SK-N-SH treated with all-trans-retinoic acid at 6 μM for 48 hours (cell line): Measurements from ENCODE around the gene ANO10.

ENCODE experiments used
- ATAC-seq: fragments of 200-7000 bp; cut with Tn5 transposase; 3 replicates; pipeline ENCODE4 v1.9.1; 2020; ENCODE audit warnings: mild to moderate bottlenecking, moderate library complexity
- ARNTL ChIP-seq: fragments of 450-650 bp; formaldehyde crosslinking; IDR thresholded peaks from 2 replicates; pipeline ENCODE4 v1.5.0; 2020; ENCODE audit warnings: low read depth, mild to moderate bottlenecking, moderate library complexity, borderline replicate concordance
- CSDC2 ChIP-seq: fragments of 250-450 bp; sonication (Bioruptor Pico); IDR thresholded peaks from 2 replicates; pipeline ENCODE4 v1.5.0; 2020; ENCODE audit warnings: mild to moderate bottlenecking, moderate library complexity
- CSRNP3 ChIP-seq: fragments of 250-450 bp; sonication (Bioruptor Pico); IDR thresholded peaks from 2 replicates; pipeline ENCODE4 v1.5.1; 2021; ENCODE audit warnings: mild to moderate bottlenecking, moderate library complexity
- ESRRG ChIP-seq: fragments of 250-450 bp; sonication (Bioruptor Pico); IDR thresholded peaks from 2 replicates; pipeline ENCODE4 v1.6.1; 2021; ENCODE audit warnings: mild to moderate bottlenecking
- GLIS3 ChIP-seq: fragments of 250-450 bp; sonication (Bioruptor Pico); IDR thresholded peaks from 2 replicates; pipeline ENCODE4 v1.5.0; 2020; ENCODE audit warnings: mild to moderate bottlenecking, moderate library complexity
- ISL1 ChIP-seq: fragments of 250-450 bp; sonication (Bioruptor Pico); IDR thresholded peaks from 2 replicates; pipeline ENCODE4 v2.1.2; 2022; ENCODE audit warnings: mild to moderate bottlenecking, moderate library complexity
- OSR1 ChIP-seq: fragments of 250-450 bp; sonication (Bioruptor Pico); IDR thresholded peaks from 2 replicates; pipeline ENCODE4 v1.8.0; 2022; ENCODE audit warnings: moderate library complexity, mild to moderate bottlenecking, inconsistent platforms
- PPARA ChIP-seq: fragments of 250-450 bp; sonication (Bioruptor Pico); IDR thresholded peaks from 2 replicates; pipeline ENCODE4 v1.5.0; 2020; ENCODE audit warnings: mild to moderate bottlenecking, borderline replicate concordance
- RARB ChIP-seq: fragments of 250-450 bp; sonication (Bioruptor Pico); IDR thresholded peaks from 2 replicates; pipeline ENCODE4 v1.8.0; 2021; ENCODE audit warnings: mild to moderate bottlenecking, moderate library complexity
- SNAI2 ChIP-seq: fragments of 250-450 bp; sonication (Bioruptor Pico); IDR thresholded peaks from 2 replicates; pipeline ENCODE4 v1.5.0; 2020; ENCODE audit warnings: mild to moderate bottlenecking, moderate library complexity
- TCF4 ChIP-seq: fragments of 250-450 bp; sonication (Bioruptor Pico); IDR thresholded peaks from 2 replicates; pipeline ENCODE4 v1.8.0; 2021; ENCODE audit warnings: mild to moderate bottlenecking, moderate library complexity, borderline replicate concordance
- TSHZ2 ChIP-seq: fragments of 250-450 bp; sonication (Bioruptor Pico); IDR thresholded peaks from 2 replicates; pipeline ENCODE4 v1.5.0; 2020; ENCODE audit warnings: mild to moderate bottlenecking, moderate library complexity
- ZC3H10 ChIP-seq: fragments of 250-450 bp; sonication (Bioruptor Pico); IDR thresholded peaks from 2 replicates; pipeline ENCODE4 v1.5.1; 2021; ENCODE audit warnings: mild to moderate bottlenecking, moderate library complexity
- ZFP3 ChIP-seq: fragments of 250-450 bp; sonication (Bioruptor Pico); IDR thresholded peaks from 2 replicates; pipeline ENCODE4 v1.5.0; 2020; ENCODE audit warnings: mild to moderate bottlenecking, moderate library complexity
- ZFP30 ChIP-seq: fragments of 450-650 bp; formaldehyde crosslinking; IDR thresholded peaks from 2 replicates; pipeline ENCODE4 v1.5.0; 2022; ENCODE audit warnings: mild to moderate bottlenecking, moderate library complexity
- ZNF565 ChIP-seq: fragments of 450-650 bp; formaldehyde crosslinking; conservative IDR thresholded peaks from 2 replicates; pipeline ENCODE4 v1.5.0; 2020; ENCODE audit warnings: low read depth, mild to moderate bottlenecking, moderate library complexity
- ZNF70 ChIP-seq: fragments of 450-650 bp; formaldehyde crosslinking; IDR thresholded peaks from 2 replicates; pipeline ENCODE4 v1.5.0; 2020; ENCODE audit warnings: mild to moderate bottlenecking, moderate library complexity
- ZNF8 ChIP-seq: fragments of 450-650 bp; formaldehyde crosslinking; IDR thresholded peaks from 2 replicates; pipeline ENCODE4 v1.5.0; 2020; ENCODE audit warnings: mild to moderate bottlenecking, moderate library complexity
- TF ChIP-seq, protein P1 (sequence below): fragments of 250-450 bp; sonication (Bioruptor Pico); IDR thresholded peaks from 2 replicates; pipeline ENCODE4 v1.5.1; 2020; ENCODE audit warnings: low read depth, mild to moderate bottlenecking, moderate library complexity

Gene ANO10

GRCh38 chr3:43455233-43455632 lies 166.6 kb downstream of the ANO10 start (continued):
- TF ChIP-seq TCF4 (CRISPR knock-in tag) = no peak

DNA sequence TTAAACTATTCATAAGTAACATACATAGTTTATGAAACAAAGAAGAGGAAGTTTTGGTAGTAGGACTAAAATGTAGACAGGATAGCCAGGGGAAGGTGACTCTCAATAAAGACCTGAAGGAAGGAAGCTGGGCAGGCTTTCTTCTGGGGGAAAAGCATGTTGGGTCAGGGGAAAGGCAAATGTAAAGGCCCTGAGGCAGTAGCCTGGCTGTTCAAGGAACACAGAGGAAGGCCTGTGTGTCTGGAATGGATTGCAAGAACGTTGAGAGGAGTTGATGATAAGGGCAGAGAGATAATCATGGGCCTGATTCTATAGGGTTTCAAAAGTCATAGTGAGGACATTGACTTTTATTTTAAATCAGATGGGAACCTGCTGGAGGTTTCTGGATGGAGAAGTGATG lies 167.8 kb downstream of the ANO10 start:
- ATAC-seq = no peak
- no peak for TF ChIP-seq SNAI2 (CRISPR knock-in tag)
- TF ChIP-seq ZNF565 (CRISPR knock-in tag) = no peak
- TF ChIP-seq PPARA (CRISPR knock-in tag) = no peak
- no peak for TF ChIP-seq ESRRG (CRISPR knock-in tag)
- no peak for TF ChIP-seq GLIS3 (CRISPR knock-in tag)
- TF ChIP-seq ZC3H10 (CRISPR knock-in tag) = no peak
- TF ChIP-seq ZNF70 (CRISPR knock-in tag) = no peak
- TF ChIP-seq ZFP3 (CRISPR knock-in tag) = no peak
- TF ChIP-seq, protein P1, sequence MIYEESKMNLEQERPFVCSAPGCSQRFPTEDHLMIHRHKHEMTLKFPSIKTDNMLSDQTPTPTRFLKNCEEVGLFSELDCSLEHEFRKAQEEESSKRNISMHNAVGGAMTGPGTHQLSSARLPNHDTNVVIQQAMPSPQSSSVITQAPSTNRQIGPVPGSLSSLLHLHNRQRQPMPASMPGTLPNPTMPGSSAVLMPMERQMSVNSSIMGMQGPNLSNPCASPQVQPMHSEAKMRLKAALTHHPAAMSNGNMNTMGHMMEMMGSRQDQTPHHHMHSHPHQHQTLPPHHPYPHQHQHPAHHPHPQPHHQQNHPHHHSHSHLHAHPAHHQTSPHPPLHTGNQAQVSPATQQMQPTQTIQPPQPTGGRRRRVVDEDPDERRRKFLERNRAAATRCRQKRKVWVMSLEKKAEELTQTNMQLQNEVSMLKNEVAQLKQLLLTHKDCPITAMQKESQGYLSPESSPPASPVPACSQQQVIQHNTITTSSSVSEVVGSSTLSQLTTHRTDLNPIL = no peak
- no peak for TF ChIP-seq ARNTL (CRISPR knock-in tag)
- no peak for TF ChIP-seq TSHZ2 (CRISPR knock-in tag)
- TF ChIP-seq RARB (CRISPR knock-in tag) = no peak

DNA sequence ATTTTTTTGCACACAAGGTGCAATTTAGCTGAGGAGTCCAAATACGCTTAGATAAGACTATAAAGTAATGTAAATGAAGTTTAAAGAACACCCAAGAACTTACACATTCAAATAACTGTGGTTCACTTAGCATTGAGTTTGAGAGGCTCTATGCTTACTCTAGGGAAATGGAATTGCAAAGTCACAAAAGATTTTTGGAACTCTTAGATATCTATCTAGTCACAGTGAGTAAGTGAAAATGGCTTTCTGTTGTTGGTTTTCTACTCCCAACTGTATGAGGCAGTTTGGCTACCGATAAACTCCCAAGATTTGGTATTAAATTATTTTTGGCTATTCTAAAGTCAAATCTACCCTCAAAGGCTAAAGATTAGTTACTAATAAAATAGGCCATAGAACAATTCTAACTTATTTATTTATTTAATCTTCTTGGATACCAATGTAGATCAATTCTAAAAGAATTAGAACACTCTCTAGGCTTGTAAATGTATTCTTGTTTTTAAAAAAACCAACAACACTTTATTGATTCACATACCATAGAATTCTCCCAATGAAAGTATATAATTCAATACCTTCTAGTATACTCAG lies 170.0 kb downstream of the ANO10 start:
- TF ChIP-seq ZC3H10 (CRISPR knock-in tag) = no peak
- TF ChIP-seq, protein P1 = no peak
- TF ChIP-seq GLIS3 (CRISPR knock-in tag) = no peak
- no peak for TF ChIP-seq ZNF70 (CRISPR knock-in tag)
- TF ChIP-seq PPARA (CRISPR knock-in tag) = no peak
- ATAC-seq = no peak

GRCh38 chr3:43448098-43448497 lies 173.7 kb downstream of the ANO10 start:
- ATAC-seq = no peak
- TF ChIP-seq RARB (CRISPR knock-in tag) (no peak), OSR1 (no peak), ESRRG (CRISPR knock-in tag) (no peak), ARNTL (CRISPR knock-in tag) (no peak), CSDC2 (CRISPR knock-in tag) (no peak), ZFP30 (CRISPR knock-in tag) (no peak), ZFP3 (CRISPR knock-in tag) (no peak)

GRCh38 chr3:43445820-43446219 lies 176.0 kb downstream of the ANO10 start:
- TF ChIP-seq TSHZ2 (CRISPR knock-in tag) (no peak), TCF4 (CRISPR knock-in tag) (no peak), CSDC2 (CRISPR knock-in tag) (no peak), ZNF8 (CRISPR knock-in tag) (no peak), ISL1 (CRISPR knock-in tag) (no peak), RARB (CRISPR knock-in tag) (no peak), CSRNP3 (no peak), ZC3H10 (CRISPR knock-in tag) (no peak), ZFP30 (CRISPR knock-in tag) (no peak)
- no peak for ATAC-seq
